Myocyte (in vitro differentiated cells): ENCODE measurements around the gene SCARB1. TPM values are rescaled to one million over a fixed set of nuclear protein-coding genes. Genes with fewer than 3 reads are reported as not detected.
A peak's percentile ranks its signal among the peaks of the same experiment; 100 is the strongest.

Experiments
- DNase-seq: peaks from one replicate; pipeline ENCODE4 v3.0.0-alpha.2; 2012; ENCODE audit warnings: low read depth
- total RNA-seq: library from RNA; depleted of rRNA; stranded (reverse); fragments of >200 nt; gene quantifications from 2 replicates; pipeline ENCODE4 v1.2.3, GENCODE V29; 2014

Gene SCARB1
- total RNA-seq, 1 donor from 2014 or later: 8.1 TPM

- peak; percentile 27 for DNase-seq
These were observed 39.5 kb downstream of the SCARB1 start for GRCh38 chr12:124824195-124824594.

- DNase-seq: no peak
These were observed 40.2 kb downstream of the SCARB1 start for GRCh38 chr12:124823272-124823970.

- no peak for DNase-seq
These were observed 41.4 kb downstream of the SCARB1 start for GRCh38 chr12:124822218-124822617.

GRCh38 chr12:124821252-124822200 is 42.1 kb downstream of the SCARB1 start:
- no peak for DNase-seq

DNA sequence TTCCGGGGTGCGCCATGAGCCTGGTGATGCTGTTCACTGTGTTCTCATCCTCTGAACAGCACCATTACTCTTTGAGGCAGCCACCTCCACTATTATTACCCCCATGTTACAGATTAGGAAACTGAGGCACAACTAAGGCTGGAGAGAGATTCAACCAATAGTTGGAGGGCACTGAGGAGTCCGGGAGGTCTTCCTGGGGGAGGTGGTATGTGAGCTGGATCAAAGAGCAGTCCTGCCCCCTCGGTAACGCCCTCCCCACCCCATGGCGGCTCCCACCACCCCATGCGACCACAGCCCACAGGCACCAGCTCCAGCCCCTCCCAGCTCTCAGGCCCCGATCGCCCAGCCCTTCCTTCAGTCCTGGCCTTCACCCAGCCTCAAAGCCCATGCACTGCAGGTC is 43.5 kb downstream of the SCARB1 start:
- no peak for DNase-seq

DNA sequence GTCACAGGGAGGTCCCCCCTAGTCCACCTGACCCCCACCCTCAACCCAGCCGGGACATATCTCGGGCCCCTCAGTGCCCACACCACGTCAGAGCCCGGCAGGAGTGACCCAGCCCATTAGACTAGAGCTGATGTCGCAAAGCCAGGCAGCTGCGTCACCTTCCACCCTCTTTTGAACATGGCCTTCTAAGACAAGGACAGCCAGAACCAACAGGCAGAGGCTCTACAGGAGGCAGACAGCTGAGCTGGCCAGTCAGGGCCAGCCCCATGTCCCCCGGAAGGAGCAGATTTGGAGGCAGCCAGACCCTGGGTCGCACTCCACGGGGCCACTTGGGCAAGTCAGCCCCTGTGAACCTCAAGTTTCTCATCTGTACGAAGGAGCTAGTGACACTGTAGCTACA is 44.1 kb downstream of the SCARB1 start:
- DNase-seq: no peak

GRCh38 chr12:124819080-124819479 is 44.6 kb downstream of the SCARB1 start:
- DNase-seq: no peak

GRCh38 chr12:124817076-124818000 is 46.3 kb downstream of the SCARB1 start:
- DNase-seq: no peak

DNA sequence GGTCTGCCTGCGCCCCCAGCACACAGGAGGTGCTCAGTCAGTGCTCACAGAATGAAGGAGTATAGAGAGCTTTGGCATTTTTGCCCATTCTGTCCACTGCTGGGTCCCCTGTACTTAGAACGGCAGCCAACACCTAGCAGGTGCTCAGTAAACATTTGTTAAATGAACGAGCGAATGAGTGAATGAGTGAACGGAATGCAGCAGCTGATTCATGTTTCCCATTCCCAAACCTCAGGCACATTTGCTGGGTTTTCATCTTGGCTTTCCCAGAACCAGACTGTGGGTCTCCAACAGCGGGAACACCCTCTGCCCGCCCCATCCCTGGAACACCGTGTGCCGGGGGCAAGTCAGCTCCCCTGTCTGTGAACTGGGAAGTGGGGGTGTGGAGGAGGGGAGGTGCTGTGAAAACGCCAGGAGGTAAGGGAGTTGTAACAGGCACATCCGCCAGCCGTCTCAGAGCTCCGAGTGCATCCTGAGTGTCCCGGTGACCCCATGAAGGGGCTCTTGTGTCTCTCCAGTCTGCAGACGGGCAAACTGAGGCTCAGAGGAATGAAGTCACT is 47.3 kb downstream of the SCARB1 start:
- no peak for DNase-seq

DNA sequence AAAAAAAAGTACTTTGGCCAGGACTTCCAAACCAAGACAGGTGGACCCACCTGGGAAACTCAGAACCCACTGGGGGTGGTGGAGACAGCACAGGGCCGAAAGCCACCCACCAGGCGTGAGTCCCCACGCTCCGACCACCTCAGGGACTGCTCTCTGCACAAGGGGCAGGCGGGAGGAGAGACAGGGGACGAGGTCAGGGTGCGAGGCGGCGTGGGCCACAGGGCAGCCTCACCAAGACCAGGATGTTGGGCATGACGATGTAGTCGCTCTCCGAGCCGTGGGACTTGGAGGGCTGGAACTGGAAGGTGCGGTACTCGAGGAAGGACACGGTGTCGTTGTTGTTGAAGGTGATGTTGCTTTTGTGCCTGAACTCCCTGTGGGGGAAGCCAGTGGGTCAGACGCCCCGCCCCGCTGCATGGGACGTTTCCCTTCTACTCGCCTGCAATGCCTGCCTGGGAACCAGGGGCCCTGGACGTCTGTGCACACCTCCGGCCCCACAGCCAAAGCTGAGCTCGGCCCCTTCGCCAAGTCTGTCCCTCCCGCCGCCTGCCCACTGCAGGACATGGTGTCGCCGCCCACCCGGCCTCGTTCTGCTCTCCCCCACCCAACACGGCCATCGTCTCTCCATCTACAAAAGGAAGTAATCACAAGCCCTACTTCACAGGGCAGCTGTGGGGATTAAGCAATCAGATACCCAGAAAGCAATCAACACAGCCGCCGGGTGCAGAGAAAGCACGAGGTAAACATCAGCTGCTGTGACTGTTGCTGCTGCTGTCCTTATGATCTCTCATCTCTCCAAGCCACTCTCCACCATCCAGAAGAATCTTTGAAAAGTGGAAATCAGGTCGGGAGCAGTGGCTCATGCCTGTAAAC is 48.7 kb downstream of the SCARB1 start:
- peak; percentile 30 for DNase-seq

GRCh38 chr12:124813782-124814181 is 49.9 kb downstream of the SCARB1 start:
- DNase-seq: no peak

DNA sequence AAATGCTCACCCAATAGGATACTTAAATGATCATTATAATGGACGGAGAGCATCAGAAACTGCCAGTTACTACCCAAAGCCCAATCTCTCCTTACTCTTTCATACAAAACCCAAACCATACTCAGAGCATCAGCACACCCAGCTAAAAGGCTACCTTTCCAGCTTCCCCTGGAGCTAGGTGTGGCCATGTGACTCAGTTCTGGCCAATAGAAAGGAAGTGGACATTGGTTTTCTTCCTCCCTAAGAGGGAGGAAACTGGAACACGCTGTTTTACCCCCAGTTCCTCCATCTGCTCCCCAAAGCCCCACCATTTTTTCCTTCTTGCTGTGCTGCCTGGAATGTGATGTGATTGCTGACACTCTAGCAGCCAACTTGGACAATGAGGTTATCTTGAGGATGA is 50.7 kb downstream of the SCARB1 start:
- no peak for DNase-seq

- no peak for DNase-seq
These were observed 51.3 kb downstream of the SCARB1 start for GRCh38 chr12:124812356-124812755.

GRCh38 chr12:124811633-124812032 is 52.0 kb downstream of the SCARB1 start:
- no peak for DNase-seq

GRCh38 chr12:124809878-124810277 is 53.8 kb downstream of the SCARB1 start:
- peak; percentile 73 for DNase-seq

DNA sequence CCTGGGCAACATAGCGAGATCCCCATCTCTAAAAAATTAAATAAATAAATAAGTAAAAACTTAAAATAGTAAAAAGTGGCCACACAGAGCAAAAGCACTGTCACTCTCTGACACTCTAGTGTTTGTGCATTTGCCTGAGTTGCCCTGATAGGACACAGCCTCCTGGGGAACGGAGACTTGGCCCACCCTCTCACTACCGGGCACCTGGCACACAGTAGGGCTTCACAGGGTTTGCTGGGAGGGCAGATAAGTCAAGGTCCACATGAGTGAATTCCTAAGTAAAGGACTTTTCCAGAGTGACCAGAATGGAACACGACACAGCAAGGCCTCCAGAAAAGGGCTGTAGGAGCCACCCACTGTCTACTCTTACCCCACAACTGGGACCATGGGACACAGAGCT is 54.3 kb downstream of the SCARB1 start:
- DNase-seq: no peak

DNA sequence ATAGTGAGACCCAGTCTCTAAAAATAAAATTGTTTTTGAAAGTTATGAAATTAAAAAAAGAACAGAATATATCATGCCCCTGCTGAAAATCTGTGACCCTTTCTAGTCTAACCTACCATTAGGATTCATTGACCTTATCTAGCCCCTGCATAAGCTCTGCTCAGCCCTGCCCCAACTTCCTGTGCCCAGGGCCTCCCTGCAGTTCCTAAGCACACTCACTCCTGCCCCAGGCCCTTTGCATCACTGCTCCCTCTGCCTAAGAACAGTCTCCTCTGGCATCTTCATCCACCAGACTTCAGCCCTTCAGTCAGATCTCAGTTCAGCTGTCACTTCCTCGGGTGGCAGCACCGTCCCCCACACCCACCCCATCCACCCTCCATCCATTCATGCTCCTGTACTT is 55.4 kb downstream of the SCARB1 start:
- DNase-seq: no peak

GRCh38 chr12:124805876-124806668 is 57.6 kb downstream of the SCARB1 start:
- no peak for DNase-seq

DNA sequence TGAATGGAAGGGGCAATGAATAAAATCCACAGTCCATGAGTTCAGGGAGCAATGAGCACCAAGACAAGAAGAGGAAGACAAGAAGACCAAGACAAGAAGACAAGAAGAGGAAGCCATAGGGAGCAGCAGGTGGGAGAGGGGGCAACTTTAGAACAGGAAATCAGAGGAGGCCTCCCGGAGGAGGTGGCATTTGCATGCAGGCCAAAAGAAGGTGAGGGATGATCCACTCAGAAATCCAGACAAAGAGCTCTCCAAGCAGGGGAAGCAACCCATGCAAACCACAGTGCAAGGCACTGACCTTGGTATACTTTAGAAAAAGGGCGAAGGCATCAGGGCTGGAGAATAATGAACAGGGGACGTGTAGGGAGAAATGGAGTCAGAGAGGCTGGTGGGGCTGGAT is 58.6 kb downstream of the SCARB1 start:
- DNase-seq: no peak
